ENCODE data around the gene TTLL9. TPM values are rescaled to one million over a fixed set of nuclear protein-coding genes. Genes with fewer than 3 reads are reported as not detected.

TTLL9 gene
- polyA plus RNA-seq, 1 donor from 2014 or later, result 8.0 TPM

DNA sequence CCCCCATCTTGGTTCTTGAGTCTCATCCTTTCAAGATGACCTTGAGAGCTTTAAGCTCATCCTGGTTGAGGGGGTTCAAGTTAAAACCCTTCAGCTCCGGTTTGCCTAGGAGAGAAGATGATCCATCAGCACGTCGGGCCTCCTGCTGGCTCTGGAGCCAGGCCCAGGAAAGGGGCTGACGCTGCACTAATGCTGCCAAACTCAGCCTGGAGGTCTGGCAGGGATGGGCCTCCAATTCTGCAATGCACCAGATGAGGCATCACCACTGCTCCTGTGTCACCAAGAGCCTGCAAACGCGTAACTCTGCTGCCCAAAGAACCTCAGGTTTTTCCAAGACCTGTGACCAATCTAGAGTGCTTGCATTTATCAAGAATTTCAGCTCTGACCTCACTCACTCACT lies 75.4 kb downstream of the TTLL9 start:
- Histone ChIP-seq H3K79me2 (replicated peaks; ENCODE audit: insufficient read depth, low read length) (peaks cover 14% of the 10 kb centered on the region), H3K4me3 (ENCODE audit: low read length) (no peak overlapping the region), H3F3A (ENCODE audit: insufficient read depth, low read length, poor library complexity, severe bottlenecking) (no peaks in the 10 kb centered on the region), H3K9me2 (ENCODE audit: insufficient read depth, low read length) (no peaks in the 10 kb centered on the region), H3K9me3 (ENCODE audit: low read length) (no peaks in the 10 kb centered on the region), H3K27me3 (ENCODE audit: insufficient read depth, low read depth, low read length) (no peaks in the 10 kb centered on the region), H2AFZ (ENCODE audit: low read depth, low read length) (no peak overlapping the region), H3K36me3 (ENCODE audit: insufficient read depth, low read length) (peaks cover 15% of the 10 kb centered on the region), H3K4me2 (ENCODE audit: low read length) (no peak overlapping the region), H3K27ac (ENCODE audit: low read length) (no peak overlapping the region), H4K20me1 (ENCODE audit: insufficient read depth) (no peaks in the 10 kb centered on the region), H3K9ac (ENCODE audit: low read length) (no peak overlapping the region)
- TF ChIP-seq, protein P1, sequence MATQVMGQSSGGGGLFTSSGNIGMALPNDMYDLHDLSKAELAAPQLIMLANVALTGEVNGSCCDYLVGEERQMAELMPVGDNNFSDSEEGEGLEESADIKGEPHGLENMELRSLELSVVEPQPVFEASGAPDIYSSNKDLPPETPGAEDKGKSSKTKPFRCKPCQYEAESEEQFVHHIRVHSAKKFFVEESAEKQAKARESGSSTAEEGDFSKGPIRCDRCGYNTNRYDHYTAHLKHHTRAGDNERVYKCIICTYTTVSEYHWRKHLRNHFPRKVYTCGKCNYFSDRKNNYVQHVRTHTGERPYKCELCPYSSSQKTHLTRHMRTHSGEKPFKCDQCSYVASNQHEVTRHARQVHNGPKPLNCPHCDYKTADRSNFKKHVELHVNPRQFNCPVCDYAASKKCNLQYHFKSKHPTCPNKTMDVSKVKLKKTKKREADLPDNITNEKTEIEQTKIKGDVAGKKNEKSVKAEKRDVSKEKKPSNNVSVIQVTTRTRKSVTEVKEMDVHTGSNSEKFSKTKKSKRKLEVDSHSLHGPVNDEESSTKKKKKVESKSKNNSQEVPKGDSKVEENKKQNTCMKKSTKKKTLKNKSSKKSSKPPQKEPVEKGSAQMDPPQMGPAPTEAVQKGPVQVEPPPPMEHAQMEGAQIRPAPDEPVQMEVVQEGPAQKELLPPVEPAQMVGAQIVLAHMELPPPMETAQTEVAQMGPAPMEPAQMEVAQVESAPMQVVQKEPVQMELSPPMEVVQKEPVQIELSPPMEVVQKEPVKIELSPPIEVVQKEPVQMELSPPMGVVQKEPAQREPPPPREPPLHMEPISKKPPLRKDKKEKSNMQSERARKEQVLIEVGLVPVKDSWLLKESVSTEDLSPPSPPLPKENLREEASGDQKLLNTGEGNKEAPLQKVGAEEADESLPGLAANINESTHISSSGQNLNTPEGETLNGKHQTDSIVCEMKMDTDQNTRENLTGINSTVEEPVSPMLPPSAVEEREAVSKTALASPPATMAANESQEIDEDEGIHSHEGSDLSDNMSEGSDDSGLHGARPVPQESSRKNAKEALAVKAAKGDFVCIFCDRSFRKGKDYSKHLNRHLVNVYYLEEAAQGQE (IDR thresholded peaks at IDR 0.05; ENCODE audit: borderline replicate concordance), result no peak
- no peak for TF ChIP-seq RAD21 (conservative IDR thresholded peaks at IDR 0.05)
- TF ChIP-seq EZH2 (IDR thresholded peaks at IDR 0.05; ENCODE audit: borderline replicate concordance, insufficient read depth, low read length, poor library complexity, severe bottlenecking), result no peak
- no peak for TF ChIP-seq MXI1 (conservative IDR thresholded peaks at IDR 0.05; ENCODE audit: poor library complexity, severe bottlenecking)
- TF ChIP-seq TAF1 (IDR thresholded peaks at IDR 0.05; ENCODE audit: low read depth), result no peak
- no peak for TF ChIP-seq EP300 (conservative IDR thresholded peaks at IDR 0.05; ENCODE audit: poor library complexity, severe bottlenecking)
- no peak for TF ChIP-seq SMC3 (conservative IDR thresholded peaks at IDR 0.05; ENCODE audit: poor library complexity)
- no peak for TF ChIP-seq POLR2AphosphoS5 (IDR thresholded peaks at IDR 0.05)
- no peak for TF ChIP-seq CTCF (IDR thresholded peaks at IDR 0.05; ENCODE audit: poor library complexity, severe bottlenecking)

DNA sequence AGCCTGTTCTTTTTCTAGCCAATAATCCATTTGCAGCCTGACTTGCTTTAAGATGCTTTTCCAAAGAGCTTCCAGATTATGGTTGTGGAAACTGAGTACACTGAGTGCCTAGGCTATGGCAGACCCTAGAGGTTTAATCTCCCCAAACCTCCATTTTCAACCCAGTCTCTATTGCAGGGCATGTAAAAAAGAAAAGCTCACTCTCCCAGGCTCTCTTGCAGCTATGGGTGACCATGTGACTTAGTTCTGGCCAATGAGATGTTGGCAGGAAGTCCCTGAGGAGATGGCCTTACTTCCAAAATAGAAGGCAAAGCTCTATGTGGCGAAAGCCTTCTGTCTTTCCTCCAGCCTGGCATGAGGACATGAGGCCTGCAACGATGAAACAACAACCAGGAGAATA lies 77.6 kb downstream of the TTLL9 start:
- no peaks in the 10 kb centered on the region for H3K9me2 ChIP-seq (ENCODE audit: insufficient read depth, low read length)
- H3K4me2 ChIP-seq (ENCODE audit: low read length), result no peak overlapping the region
- H2AFZ ChIP-seq (ENCODE audit: low read depth, low read length), result no peak overlapping the region
- H3K36me3 ChIP-seq (ENCODE audit: insufficient read depth, low read length), result peaks cover 15% of the 10 kb centered on the region
- no peaks in the 10 kb centered on the region for H3K9me3 ChIP-seq (ENCODE audit: low read length)
- no peak overlapping the region for H3K4me3 ChIP-seq (ENCODE audit: low read length)
- H3K27ac ChIP-seq (ENCODE audit: low read length), result no peak overlapping the region
- H3K27me3 ChIP-seq (ENCODE audit: insufficient read depth, low read depth, low read length), result no peaks in the 10 kb centered on the region
- H3K79me2 ChIP-seq (replicated peaks; ENCODE audit: insufficient read depth, low read length), result peaks cover 23% of the 10 kb centered on the region
- H3F3A ChIP-seq (ENCODE audit: insufficient read depth, low read length, poor library complexity, severe bottlenecking), result no peaks in the 10 kb centered on the region
- H4K20me1 ChIP-seq (ENCODE audit: insufficient read depth), result no peaks in the 10 kb centered on the region
- H3K9ac ChIP-seq (ENCODE audit: low read length), result no peak overlapping the region
- no peak for TF ChIP-seq EZH2 (IDR thresholded peaks at IDR 0.05; ENCODE audit: borderline replicate concordance, insufficient read depth, low read length, poor library complexity, severe bottlenecking)
- TF ChIP-seq CTCF (IDR thresholded peaks at IDR 0.05; ENCODE audit: poor library complexity, severe bottlenecking), result no peak
- no peak for TF ChIP-seq SMC3 (conservative IDR thresholded peaks at IDR 0.05; ENCODE audit: poor library complexity)
- TF ChIP-seq RAD21 (conservative IDR thresholded peaks at IDR 0.05), result no peak
- TF ChIP-seq TAF1 (IDR thresholded peaks at IDR 0.05; ENCODE audit: low read depth), result no peak
- TF ChIP-seq MXI1 (conservative IDR thresholded peaks at IDR 0.05; ENCODE audit: poor library complexity, severe bottlenecking), result no peak
- TF ChIP-seq, protein P1 (IDR thresholded peaks at IDR 0.05; ENCODE audit: borderline replicate concordance), result no peak
- TF ChIP-seq POLR2AphosphoS5 (IDR thresholded peaks at IDR 0.05), result no peak
- TF ChIP-seq EP300 (conservative IDR thresholded peaks at IDR 0.05; ENCODE audit: poor library complexity, severe bottlenecking), result no peak

All from neural cell (in vitro differentiated cells).